ENCODE data around the gene CELSR2.

GRCh38 chr1:109252167-109252892 is 3.0 kb downstream of the CELSR2 start:
- TF ChIP-seq MYNN (tag by site-specific recombination; IDR thresholded peaks at IDR 0.05; ENCODE audit: borderline replicate concordance) (no peak), WT1 (tag by site-specific recombination; IDR thresholded peaks at IDR 0.05) (no peak)
